Body of pancreas (tissue), 4 donors: ENCODE measurements around the gene TTC17. TPM values are rescaled to one million over a fixed set of nuclear protein-coding genes. Genes with fewer than 3 reads are reported as not detected.

Source experiments
- ATAC-seq: fragments of 150-250 bp; one replicate; pipeline ENCODE4 v1.9.1; 2016
- DNase-seq, 4 donors: peaks; one replicate each; pipeline ENCODE4 v3.0.0-alpha.2; 2019
- H3K27ac ChIP-seq, 4 donors: fragments of 200-600 bp; sonication (generic); 1 replicate in 3 of 4; 2 replicates in 1 of 4; pipeline versions ENCODE4 v1.5.1 to v1.6.1; 2016 to 2019; ENCODE audit warnings: mild to moderate bottlenecking in 1 of 4, mixed read lengths in 1 of 4, moderate library complexity in 1 of 4
- H3K27me3 ChIP-seq, 2 donors: fragments of 200-600 bp; sonication (generic); one replicate each; pipeline ENCODE4 v1.6.0; 2016; ENCODE audit warnings: mild to moderate bottlenecking in 1 of 2
- H3K36me3 ChIP-seq, 2 donors: fragments of 200-600 bp; sonication (generic); replicated peaks in 1 of 2; 2 replicates each; pipeline ENCODE4 v1.5.1; 2016; ENCODE audit warnings: low read depth in 2 of 2; ENCODE audit not compliant: insufficient read depth in 1 of 2
- H3K4me1 ChIP-seq: fragments of 200-600 bp; sonication (generic); one replicate; pipeline ENCODE4 v1.6.0; 2016
- H3K4me3 ChIP-seq, 2 donors: fragments of 200-600 bp; sonication (generic); 1 replicate in 1 of 2; 2 replicates in 1 of 2; pipeline ENCODE4 v1.5.1; 2016 to 2019
- H3K9me3 ChIP-seq, 3 donors: fragments of 200-600 bp; sonication (generic); 1 replicate in 2 of 3; 2 replicates in 1 of 3; pipeline ENCODE4 v1.5.1; 2016
- POLR2A ChIP-seq, 3 donors: fragments of 450-650 bp; IDR thresholded peaks; one replicate each; pipeline ENCODE4 v1.6.1; 2016; ENCODE audit warnings: antibody characterized with exemption in 3 of 3, mild to moderate bottlenecking in 2 of 3
- WGBS, 2 donors: methylation state at CpG; one replicate each; pipeline ENCODE4 v1.1.5; 2017; 5-methylcytosine and 5-hydroxymethylcytosine counted together
- intact Hi-C: fragments of 100-400 bp; cut with DNase I; formaldehyde crosslinking; loops from one replicate; pipeline ENCODE4 v1.15.1; 2023
- total RNA-seq, 2 donors: library from RNA; depleted of rRNA; stranded (reverse); fragments of >200 nt; gene quantifications; one replicate each; pipeline ENCODE4 v1.1.0, GENCODE V29; 2016
- TF ChIP-seq, protein P1 (sequence below), 7 experiments: fragments of 450-650 bp in 4 of 7; fragments of 200-600 bp in 3 of 7; sonication (generic) in 3 of 7; IDR thresholded peaks; one replicate each; pipeline ENCODE4 v1.5.1; 2016 to 2019; ENCODE audit warnings: antibody characterized with exemption in 7 of 7

TTC17 gene
- total RNA-seq, 2 donors from 2014 or later: 99.1 to 195 TPM

DNA sequence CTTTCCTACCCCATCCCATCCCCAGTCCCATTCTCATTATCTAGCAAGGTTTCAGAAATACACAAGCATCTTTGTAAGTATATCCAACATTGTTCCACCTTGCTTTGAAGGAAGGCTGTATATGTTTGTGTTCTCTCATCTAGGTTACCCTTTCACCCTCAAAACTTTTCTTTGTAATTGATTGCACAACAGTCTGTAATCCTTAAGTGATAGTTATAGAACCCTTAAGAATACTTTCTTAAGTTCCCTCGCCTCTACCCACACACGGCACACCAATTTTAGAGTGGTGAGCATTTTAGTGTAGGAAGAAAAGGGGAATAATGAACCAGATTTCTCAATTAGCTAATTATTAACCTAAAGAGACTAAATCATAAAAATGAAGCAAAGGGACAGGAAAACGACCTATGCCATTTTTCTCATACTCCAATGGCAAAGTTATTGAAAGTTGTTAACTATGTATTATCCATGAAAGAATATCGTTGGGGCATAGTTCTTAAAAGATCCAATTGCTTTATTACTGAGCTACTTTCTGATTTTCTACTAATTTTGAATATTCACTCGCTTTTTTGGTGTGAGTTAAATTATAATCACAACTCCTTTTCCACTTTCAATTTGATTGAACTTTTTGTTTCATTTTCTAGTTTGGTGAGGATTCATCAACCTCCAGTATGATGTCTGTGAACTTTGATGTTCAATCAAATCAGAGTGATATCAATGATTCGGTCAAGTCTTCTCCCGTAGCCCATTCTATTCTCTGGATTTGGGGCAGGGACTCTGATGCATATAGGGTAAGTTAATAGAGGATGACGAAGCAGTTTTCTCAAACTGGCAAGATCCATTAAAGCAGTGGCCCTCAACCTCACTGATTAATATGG lies 44.9 kb downstream of the TTC17 start:
- WGBS, 2 donors: 84 to 86% methylated on average over 8 of the region's 8 CpGs
- Histone ChIP-seq H3K4me1 (peaks cover 16% of the 10 kb centered on the region), H3K27ac (no peak overlapping the region), H3K4me3 (no peak overlapping the region), H3K36me3 (peaks cover 0 to 26% of the 10 kb centered on the region in 2 donors), H3K27me3 (no peaks in the 10 kb centered on the region), H3K9me3 (no peaks in the 10 kb centered on the region)
- intact Hi-C loops: loop anchor here (10.0 kb wide), 1 partner anchor 79 kb away; no protein-coding TSS in a partner anchor
- no peak for DNase-seq
- no peak for TF ChIP-seq POLR2A (IDR thresholded peaks at IDR 0.05)
- TF ChIP-seq, protein P1, sequence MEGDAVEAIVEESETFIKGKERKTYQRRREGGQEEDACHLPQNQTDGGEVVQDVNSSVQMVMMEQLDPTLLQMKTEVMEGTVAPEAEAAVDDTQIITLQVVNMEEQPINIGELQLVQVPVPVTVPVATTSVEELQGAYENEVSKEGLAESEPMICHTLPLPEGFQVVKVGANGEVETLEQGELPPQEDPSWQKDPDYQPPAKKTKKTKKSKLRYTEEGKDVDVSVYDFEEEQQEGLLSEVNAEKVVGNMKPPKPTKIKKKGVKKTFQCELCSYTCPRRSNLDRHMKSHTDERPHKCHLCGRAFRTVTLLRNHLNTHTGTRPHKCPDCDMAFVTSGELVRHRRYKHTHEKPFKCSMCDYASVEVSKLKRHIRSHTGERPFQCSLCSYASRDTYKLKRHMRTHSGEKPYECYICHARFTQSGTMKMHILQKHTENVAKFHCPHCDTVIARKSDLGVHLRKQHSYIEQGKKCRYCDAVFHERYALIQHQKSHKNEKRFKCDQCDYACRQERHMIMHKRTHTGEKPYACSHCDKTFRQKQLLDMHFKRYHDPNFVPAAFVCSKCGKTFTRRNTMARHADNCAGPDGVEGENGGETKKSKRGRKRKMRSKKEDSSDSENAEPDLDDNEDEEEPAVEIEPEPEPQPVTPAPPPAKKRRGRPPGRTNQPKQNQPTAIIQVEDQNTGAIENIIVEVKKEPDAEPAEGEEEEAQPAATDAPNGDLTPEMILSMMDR (IDR thresholded peaks at IDR 0.05): no peak
- ATAC-seq: no peak

DNA sequence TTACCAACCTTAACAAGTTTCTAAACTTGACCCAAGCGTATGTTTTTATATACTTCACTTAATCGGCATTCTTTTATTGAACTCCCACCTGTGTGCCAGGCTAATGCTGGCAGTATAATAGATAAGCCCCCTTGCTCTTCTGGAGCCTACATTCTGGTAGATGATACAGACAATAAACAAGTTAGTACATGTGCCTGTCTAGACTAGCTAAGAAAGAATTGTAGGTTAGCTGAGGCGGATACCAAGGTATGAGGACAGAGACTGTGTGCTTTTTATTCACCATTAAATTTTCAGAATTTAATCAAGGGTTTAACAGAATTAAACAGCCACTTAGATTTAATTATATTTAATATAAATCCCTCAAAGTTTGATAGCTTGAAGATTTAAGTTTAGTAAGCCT lies 45.7 kb downstream of the TTC17 start:
- Histone ChIP-seq H3K36me3 (peaks cover 0 to 26% of the 10 kb centered on the region in 2 donors), H3K27ac (peak overlapping the region in 1 of 4 donors; percentile 5), H3K27me3 (no peaks in the 10 kb centered on the region), H3K4me3 (no peak overlapping the region), H3K4me1 (peaks cover 24% of the 10 kb centered on the region), H3K9me3 (no peaks in the 10 kb centered on the region)
- 94 to 97% methylated on average over 3 of the region's 3 CpGs for WGBS, 2 donors
- ATAC-seq (no peak), DNase-seq (no peak)
- no peak for TF ChIP-seq POLR2A (IDR thresholded peaks at IDR 0.05)
- TF ChIP-seq, protein P1 (IDR thresholded peaks at IDR 0.05): no peak
- intact Hi-C loops: loop anchor here (10.0 kb wide), 1 partner anchor 80 kb away; no protein-coding TSS in a partner anchor

DNA sequence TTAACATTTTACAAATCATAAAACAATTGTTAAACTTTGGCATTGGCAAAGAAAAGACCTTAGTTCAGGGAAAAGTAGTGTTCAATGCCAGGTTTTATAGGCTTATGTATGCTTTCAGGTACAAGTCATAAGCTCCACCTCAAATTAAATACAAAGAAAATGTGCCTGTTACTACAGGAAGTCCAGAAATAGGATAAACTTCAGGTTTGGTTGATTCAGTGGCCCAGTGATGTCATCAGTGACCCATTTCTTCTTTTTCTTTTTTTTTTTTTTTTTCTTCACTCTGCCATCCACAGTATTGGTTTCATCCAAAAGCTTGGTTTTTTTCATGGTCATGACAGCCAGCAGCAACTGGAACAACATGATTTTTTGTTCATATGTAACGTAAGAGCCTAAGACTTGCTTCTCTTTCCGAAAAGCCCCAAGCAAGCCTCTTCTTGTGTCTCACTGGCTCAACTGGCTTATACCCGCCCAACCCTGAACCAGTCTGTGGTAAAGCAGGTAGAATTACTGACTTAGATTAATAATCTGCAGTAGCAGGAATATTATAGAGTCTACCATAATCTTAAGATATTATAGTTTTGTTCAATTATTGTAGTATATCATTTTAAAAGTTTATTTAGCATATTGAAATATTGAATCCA lies 46.2 kb downstream of the TTC17 start:
- 98% methylated on average over 3 of the region's 3 CpGs for WGBS, 2 donors
- no peak for DNase-seq
- no peak overlapping the region for H3K4me3 ChIP-seq
- TF ChIP-seq, protein P1 (IDR thresholded peaks at IDR 0.05): no peak
- no peak for TF ChIP-seq POLR2A (IDR thresholded peaks at IDR 0.05)
- intact Hi-C loops: loop anchor here (10.0 kb wide), 1 partner anchor 80 kb away; no protein-coding TSS in a partner anchor
- no peaks in the 10 kb centered on the region for H3K27me3 ChIP-seq
- H3K9me3 ChIP-seq: no peaks in the 10 kb centered on the region
- H3K27ac ChIP-seq: peak overlapping the region in 1 of 4 donors; percentile 9
- ATAC-seq: no peak
- peaks cover 30% of the 10 kb centered on the region for H3K4me1 ChIP-seq
- H3K36me3 ChIP-seq: peaks cover 0 to 26% of the 10 kb centered on the region in 2 donors

DNA sequence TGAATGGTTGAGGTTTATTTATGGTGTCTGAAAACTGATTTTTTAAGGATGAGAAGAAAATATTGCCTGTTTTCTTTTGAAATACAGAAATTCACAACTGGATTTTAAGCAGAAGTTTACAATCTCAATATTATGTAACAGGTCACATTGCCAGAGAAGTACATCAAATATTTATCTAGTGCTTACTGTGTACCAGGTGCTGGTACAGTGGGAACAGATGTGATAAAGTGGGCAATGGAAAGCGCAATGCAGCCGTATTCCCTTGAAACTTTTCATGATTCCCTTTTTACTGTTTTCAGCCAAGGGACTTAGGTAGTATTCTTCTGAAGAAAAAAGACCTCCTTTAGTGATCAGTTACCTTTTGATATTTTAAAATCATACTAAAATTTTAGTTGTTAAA lies 49.6 kb downstream of the TTC17 start:
- DNase-seq: peak; percentile 27 to 67 (median 52)
- peaks cover 0 to 20% of the 10 kb centered on the region in 2 donors for H3K36me3 ChIP-seq
- intact Hi-C loops: loop anchor here (10.0 kb wide), 1 partner anchor 83 kb away; no protein-coding TSS in a partner anchor
- peak overlapping the region in 3 of 4 donors; percentile 59 to 72 (median 72) for H3K27ac ChIP-seq
- H3K9me3 ChIP-seq: no peaks in the 10 kb centered on the region
- TF ChIP-seq POLR2A (IDR thresholded peaks at IDR 0.05): no peak
- TF ChIP-seq, protein P1 (IDR thresholded peaks at IDR 0.05): no peak
- peaks cover 46% of the 10 kb centered on the region for H3K4me1 ChIP-seq
- peak; percentile 87 for ATAC-seq
- H3K27me3 ChIP-seq: no peaks in the 10 kb centered on the region
- WGBS, 2 donors: 35% methylated on average over 2 of the region's 2 CpGs
- H3K4me3 ChIP-seq: no peak overlapping the region
